Heart right ventricle (tissue), 16 donors: ENCODE results near the gene AMPH. TPM values are rescaled to one million over a fixed set of nuclear protein-coding genes. Genes with fewer than 3 reads are reported as not detected.

Source experiments
- ATAC-seq, 8 donors: fragments of 200-7000 bp; cut with Tn5 transposase; one replicate each; pipeline ENCODE4 v1.9.1; 2020; ENCODE audit warnings: mild to moderate bottlenecking in 8 of 8, moderate library complexity in 8 of 8, moderate number of reproducible peaks in 1 of 8
- DNase-seq, 2 donors: peaks; one replicate each; pipeline ENCODE4 v3.0.0-alpha.2; 2020
- H3K27ac ChIP-seq, 10 donors: fragments of 200-600 bp; sonication (generic) in 2 of 10; one replicate each; pipeline versions ENCODE4 v1.5.0 to v1.8.0; 2020 to 2022; ENCODE audit warnings: mild to moderate bottlenecking in 3 of 10
- H3K27me3 ChIP-seq, 7 donors: fragments of 200-600 bp; one replicate each; pipeline ENCODE4 v1.8.0; 2021 to 2022; ENCODE audit warnings: mild to moderate bottlenecking in 2 of 7
- H3K36me3 ChIP-seq, 9 donors: fragments of 200-600 bp; sonication (generic) in 1 of 9; one replicate each; pipeline versions ENCODE4 v1.5.0 to v1.8.0; 2020 to 2022; ENCODE audit warnings: mild to moderate bottlenecking in 2 of 9
- H3K4me1 ChIP-seq, 9 donors: fragments of 200-600 bp; sonication (generic) in 1 of 9; one replicate each; pipeline versions ENCODE4 v1.5.0 to v1.8.0; 2020 to 2022; ENCODE audit warnings: mild to moderate bottlenecking in 4 of 9
- H3K4me3 ChIP-seq, 10 donors: fragments of 200-600 bp; sonication (generic) in 2 of 10; one replicate each; pipeline versions ENCODE4 v1.5.0 to v1.8.0; 2020 to 2022; ENCODE audit warnings: mild to moderate bottlenecking in 7 of 10, moderate library complexity in 2 of 10
- H3K9me3 ChIP-seq, 11 donors: fragments of 200-600 bp in 10 of 11; sonication (generic) in 2 of 11; one replicate each; pipeline versions ENCODE4 v1.5.0 to v1.8.0; 2013 to 2022; ENCODE audit warnings: mild to moderate bottlenecking in 2 of 11, control low read depth in 1 of 11, moderate library complexity in 1 of 11
- CTCF ChIP-seq, 9 donors: fragments of 200-600 bp; sonication (generic) in 2 of 9; IDR thresholded peaks; one replicate each; pipeline versions ENCODE4 v1.5.0 to v1.8.0; 2021 to 2022; ENCODE audit warnings: antibody characterized with exemption in 9 of 9, mild to moderate bottlenecking in 5 of 9, moderate library complexity in 1 of 9
- WGBS, 2 donors: extraction: QIAGEN DNeasy Blood & Tissue Kit; methylation state at CpG; one replicate each; pipeline ENCODE4 v1.1.7; 2013; ENCODE audit warnings: inconsistent platforms in 1 of 2; 5-methylcytosine and 5-hydroxymethylcytosine counted together
- intact Hi-C, 10 donors: fragments of 100-400 bp; cut with DNase I; formaldehyde crosslinking; loops; one replicate each; pipeline versions ENCODE4 v1.11.1 to v1.14.2; 2022
- polyA plus RNA-seq, 2 donors: library from polyadenylated mRNA; stranded (reverse); fragments of 200-250 nt; gene quantifications; one replicate each; pipeline ENCODE4 v1.2.3, GENCODE V29; 2013
- total RNA-seq, 10 donors: library from RNA; stranded (reverse); fragmentation: NEBNext Ultra II Directional in 3 of 10; extraction: Animal tissue kit (Norgen Biotek cat#: 25700) in 3 of 10; gene quantifications; one replicate each; pipeline versions ENCODE4 v1.2.1 to v1.2.4, GENCODE V29; 2021 to 2023
- donor health status: Arrhythmogenic right ventricular cardiomyopathy.
- donor health status: ischemic (EF 13 %, LVEDD 7.1; RV severe dilation, severe dysfunction).
- donor health status: healthy with polysubstance abuse.
- donor health status: DM: no; HTN: yes; CAD: no.
- donor health status: DM: no; HTN: no; CAD: no.
- donor health status: ischemic (EF 25% LVEDD 6.9; RV normal size, moderate dysfunction).
- donor health status: ischemic (EF 25% LVEDD 5.7; RV mildly dilated, moderate dysfunction).
- donor health status: healthy.
- donor health status: DM: yes; HTN: yes; CAD: no.
- donor health status: Ischemic cardiomyopathy.
- donor health status: ischemic (EF 35%, LVEDD 5.7; RV mildly dilated, moderate dysfunction).
- donor health status: nonischemic (EF 11% LVEDD 7.7; RV severe dilation, severe dysfunction).
- donor health status: DM: yes; HTN: yes; CAD: no.
- donor health status: PGD.
- donor health status: ischemic (EF 29% LVEDD 5.4; RV normal size, mild dysfunction).
- donor health status: nonischemic (EF 23%, LVEDD 6.1; RV moderate dilation, normal function).

Gene AMPH
- total and polyA plus RNA-seq, 12 donors, result 0.95 to 3.5 (median 2.3) TPM

DNA sequence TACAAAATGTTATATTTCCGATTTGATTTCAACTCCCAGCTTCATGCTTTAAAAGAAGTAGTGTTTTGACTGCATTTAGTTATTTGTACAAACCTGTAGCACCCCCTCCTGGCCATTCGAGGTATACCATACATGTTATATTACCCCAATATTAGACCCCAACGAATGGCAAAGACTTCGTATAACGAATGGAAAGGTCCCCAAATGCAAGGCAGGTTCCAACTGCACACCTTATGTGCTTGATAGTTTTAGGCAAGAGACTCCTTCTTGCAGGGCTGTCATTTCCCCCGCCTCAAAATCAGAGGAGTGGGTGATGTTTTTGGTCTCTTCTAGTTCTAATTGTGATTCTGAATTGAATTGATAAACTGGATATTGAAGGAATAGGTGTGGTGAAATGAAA, 256.7 kb downstream of the AMPH start:
- ATAC-seq (no peak), DNase-seq (peak in 1 of 2 donors; percentile 40)
- Histone ChIP-seq H3K36me3 (no peaks in the 10 kb centered on the region), H3K4me3 (no peak overlapping the region), H3K27me3 (no peaks in the 10 kb centered on the region), H3K27ac (no peak overlapping the region), H3K9me3 (no peaks in the 10 kb centered on the region), H3K4me1 (peaks cover 0 to 20% (median 7%) of the 10 kb centered on the region in 9 donors)
- TF ChIP-seq CTCF (IDR thresholded peaks at IDR 0.05), result peak in 8 of 9 donors; percentile 49 to 67 (median 60)
- intact Hi-C loops, result loop anchor here in 6 of 10 donors (5.0 to 10.0 kb wide), 4 partner anchors 157 to 470 kb away; no protein-coding TSS in a partner anchor
- WGBS, 2 donors, result 35 to 44% methylated on average over 6 of the region's 6 CpGs

DNA sequence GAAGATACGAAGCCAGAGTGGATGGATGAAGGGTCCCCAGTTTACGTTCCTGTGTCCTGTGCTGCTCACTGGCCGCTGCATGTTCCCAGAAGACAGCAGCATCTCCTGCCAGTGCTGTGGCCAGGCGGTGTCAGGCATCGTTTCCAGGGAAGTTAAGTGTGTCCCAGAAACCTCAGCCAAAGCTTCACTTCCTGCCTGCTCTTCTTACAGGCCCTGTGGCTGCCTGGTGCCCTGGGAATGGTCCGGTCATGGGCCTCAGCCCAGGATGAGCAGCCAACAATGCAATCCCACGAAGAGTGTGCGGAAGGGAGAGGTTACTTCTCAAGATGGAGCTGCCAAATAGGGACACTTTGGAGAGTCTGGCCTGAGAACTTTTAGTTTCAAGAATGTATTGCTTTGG, 258.0 kb downstream of the AMPH start:
- Histone ChIP-seq H3K4me3 (no peak overlapping the region), H3K27me3 (no peaks in the 10 kb centered on the region), H3K27ac (no peak overlapping the region), H3K4me1 (peaks cover 0 to 26% (median 7%) of the 10 kb centered on the region in 9 donors), H3K36me3 (no peaks in the 10 kb centered on the region), H3K9me3 (no peaks in the 10 kb centered on the region)
- peak in 2 of 8 donors; percentile 5 to 23 for ATAC-seq
- WGBS, 2 donors, result 56 to 62% methylated on average over 8 of the region's 8 CpGs
- no peak for TF ChIP-seq CTCF (IDR thresholded peaks at IDR 0.05)
- no peak for DNase-seq
- intact Hi-C loops, result loop anchor here in 6 of 10 donors (5.0 to 10.0 kb wide), 4 partner anchors 156 to 468 kb away; no protein-coding TSS in a partner anchor

GRCh38 chr7:38372290-38372689, 258.9 kb downstream of the AMPH start:
- no peak overlapping the region for H3K27ac ChIP-seq
- no peak for TF ChIP-seq CTCF (IDR thresholded peaks at IDR 0.05)
- DNase-seq (no peak), ATAC-seq (no peak)
- intact Hi-C loops, result loop anchor here in 6 of 10 donors (5.0 to 10.0 kb wide), 4 partner anchors 155 to 467 kb away; no protein-coding TSS in a partner anchor
- H3K4me3 ChIP-seq, result no peak overlapping the region
- H3K4me1 ChIP-seq, result peaks cover 0 to 32% (median 7%) of the 10 kb centered on the region in 9 donors
- H3K9me3 ChIP-seq, result no peaks in the 10 kb centered on the region
- WGBS, 2 donors, result 95 to 96% methylated on average over 7 of the region's 7 CpGs
- no peaks in the 10 kb centered on the region for H3K27me3 ChIP-seq
- no peaks in the 10 kb centered on the region for H3K36me3 ChIP-seq

DNA sequence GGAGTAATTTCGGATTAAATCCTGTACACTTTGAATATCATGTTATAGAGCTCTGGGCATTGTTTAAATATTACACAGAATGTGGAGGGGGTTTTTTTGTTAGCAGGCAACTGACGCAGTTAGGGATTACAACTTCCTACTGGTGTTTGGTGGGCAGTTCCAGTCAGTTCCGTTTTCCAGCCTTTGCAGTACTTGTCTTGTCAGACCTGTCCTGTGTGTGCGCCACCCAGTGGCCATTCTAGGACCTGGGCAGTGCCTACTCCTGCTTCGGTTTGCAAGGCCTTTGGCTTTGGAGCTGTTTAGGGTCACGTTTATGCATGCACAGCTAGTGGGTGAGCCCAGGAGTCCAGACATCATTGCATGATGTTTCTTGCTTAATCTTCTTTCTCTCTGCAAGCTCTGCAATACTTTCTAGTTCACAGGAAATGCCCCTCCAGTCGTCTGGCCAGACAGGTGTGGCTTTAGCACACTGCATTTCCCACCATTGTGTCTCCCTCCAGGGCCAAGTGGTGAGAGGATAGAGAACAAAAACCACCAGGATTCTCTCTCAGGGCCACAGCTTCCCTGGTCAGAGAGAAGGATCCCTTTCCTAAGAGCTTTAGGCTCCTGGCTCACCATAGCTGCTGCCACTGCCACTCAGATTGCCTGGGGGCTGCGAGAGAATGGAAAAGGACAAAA, 261.2 kb downstream of the AMPH start:
- ATAC-seq, result peak; percentile 89 to 96 (median 94)
- Histone ChIP-seq H3K4me3 (peak overlapping the region in 3 of 10 donors; percentile 10 to 27 (median 22)), H3K27me3 (no peaks in the 10 kb centered on the region), H3K36me3 (no peaks in the 10 kb centered on the region), H3K4me1 (peaks cover 0 to 38% (median 7%) of the 10 kb centered on the region in 9 donors), H3K9me3 (no peaks in the 10 kb centered on the region), H3K27ac (peak overlapping the region in 7 of 10 donors; percentile 13 to 66 (median 26))
- peak; percentile 85 to 87 for DNase-seq
- TF ChIP-seq CTCF (IDR thresholded peaks at IDR 0.05), result peak; percentile 48 to 89 (median 81)
- intact Hi-C loops, result loop anchor here in 6 of 10 donors (5.0 to 10.0 kb wide), 4 partner anchors 153 to 465 kb away; no protein-coding TSS in a partner anchor
- 28 to 33% methylated on average over 8 of the region's 8 CpGs for WGBS, 2 donors
